ENCODE measurements around the gene PRKG1.

GRCh38 chr10:52258799-52259425 lies 1184.6 kb downstream of the PRKG1 start:
- no peak for TF ChIP-seq CTCF (IDR thresholded peaks at IDR 0.05; ENCODE audit: low read depth, low read length)
- TF ChIP-seq EZH2phosphoT487 (IDR thresholded peaks at IDR 0.05; ENCODE audit: low read depth), result no peak

All from OCI-LY3 (cell line).